ENCODE results near the gene FAM50B. TPM values are rescaled to one million over a fixed set of nuclear protein-coding genes. Genes with fewer than 3 reads are reported as not detected.

The FAM50B gene
- total and polyA plus RNA-seq, 2 of the 13 experiments (the other 11 are each of a cell fraction or from before 2014, with no cell fraction given) = 0.05 TPM; not detected in 1

DNA sequence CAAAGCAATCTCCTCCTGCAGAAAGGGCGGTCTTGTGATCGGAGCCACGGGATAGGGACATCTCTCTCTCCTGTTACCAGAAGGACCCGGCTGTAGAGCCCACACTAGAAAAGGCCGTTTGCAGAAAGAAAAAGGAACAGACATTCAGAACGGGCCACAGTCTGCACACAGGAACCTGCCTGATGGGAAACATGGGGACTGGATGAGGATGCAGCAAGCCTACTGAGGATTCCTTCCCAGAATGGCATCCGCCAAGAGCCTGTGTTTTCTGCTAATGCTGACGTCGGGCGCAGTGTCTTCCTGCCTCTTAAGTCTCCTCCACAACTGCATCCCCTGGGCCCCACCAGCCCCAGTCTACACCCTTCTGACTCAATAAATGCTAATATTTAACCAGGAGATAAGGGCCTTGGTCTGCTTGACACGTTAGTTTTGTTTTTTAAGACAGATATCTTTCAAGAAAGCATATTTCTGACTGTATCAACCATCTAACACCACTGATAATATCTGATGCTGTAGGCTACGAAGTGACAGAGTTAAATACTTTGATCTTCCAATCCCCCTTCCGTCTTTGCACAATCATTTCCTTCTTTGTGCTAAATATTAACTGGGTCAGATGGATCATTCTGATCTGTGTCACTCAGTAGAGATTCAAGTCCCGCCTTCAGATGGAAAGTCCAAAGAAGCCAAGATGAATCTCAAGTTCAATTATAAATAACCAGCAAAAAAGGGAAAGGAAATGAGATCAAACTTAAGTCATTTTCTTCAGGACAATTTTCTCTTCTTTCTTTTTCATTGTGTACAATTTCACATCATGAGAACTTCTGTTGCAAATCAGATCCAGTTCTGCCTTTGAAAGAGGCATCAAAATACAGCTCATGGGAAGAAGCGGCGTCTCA lies 20.7 kb downstream of the FAM50B start (continued):
- TF ChIP-seq, protein P1, sequence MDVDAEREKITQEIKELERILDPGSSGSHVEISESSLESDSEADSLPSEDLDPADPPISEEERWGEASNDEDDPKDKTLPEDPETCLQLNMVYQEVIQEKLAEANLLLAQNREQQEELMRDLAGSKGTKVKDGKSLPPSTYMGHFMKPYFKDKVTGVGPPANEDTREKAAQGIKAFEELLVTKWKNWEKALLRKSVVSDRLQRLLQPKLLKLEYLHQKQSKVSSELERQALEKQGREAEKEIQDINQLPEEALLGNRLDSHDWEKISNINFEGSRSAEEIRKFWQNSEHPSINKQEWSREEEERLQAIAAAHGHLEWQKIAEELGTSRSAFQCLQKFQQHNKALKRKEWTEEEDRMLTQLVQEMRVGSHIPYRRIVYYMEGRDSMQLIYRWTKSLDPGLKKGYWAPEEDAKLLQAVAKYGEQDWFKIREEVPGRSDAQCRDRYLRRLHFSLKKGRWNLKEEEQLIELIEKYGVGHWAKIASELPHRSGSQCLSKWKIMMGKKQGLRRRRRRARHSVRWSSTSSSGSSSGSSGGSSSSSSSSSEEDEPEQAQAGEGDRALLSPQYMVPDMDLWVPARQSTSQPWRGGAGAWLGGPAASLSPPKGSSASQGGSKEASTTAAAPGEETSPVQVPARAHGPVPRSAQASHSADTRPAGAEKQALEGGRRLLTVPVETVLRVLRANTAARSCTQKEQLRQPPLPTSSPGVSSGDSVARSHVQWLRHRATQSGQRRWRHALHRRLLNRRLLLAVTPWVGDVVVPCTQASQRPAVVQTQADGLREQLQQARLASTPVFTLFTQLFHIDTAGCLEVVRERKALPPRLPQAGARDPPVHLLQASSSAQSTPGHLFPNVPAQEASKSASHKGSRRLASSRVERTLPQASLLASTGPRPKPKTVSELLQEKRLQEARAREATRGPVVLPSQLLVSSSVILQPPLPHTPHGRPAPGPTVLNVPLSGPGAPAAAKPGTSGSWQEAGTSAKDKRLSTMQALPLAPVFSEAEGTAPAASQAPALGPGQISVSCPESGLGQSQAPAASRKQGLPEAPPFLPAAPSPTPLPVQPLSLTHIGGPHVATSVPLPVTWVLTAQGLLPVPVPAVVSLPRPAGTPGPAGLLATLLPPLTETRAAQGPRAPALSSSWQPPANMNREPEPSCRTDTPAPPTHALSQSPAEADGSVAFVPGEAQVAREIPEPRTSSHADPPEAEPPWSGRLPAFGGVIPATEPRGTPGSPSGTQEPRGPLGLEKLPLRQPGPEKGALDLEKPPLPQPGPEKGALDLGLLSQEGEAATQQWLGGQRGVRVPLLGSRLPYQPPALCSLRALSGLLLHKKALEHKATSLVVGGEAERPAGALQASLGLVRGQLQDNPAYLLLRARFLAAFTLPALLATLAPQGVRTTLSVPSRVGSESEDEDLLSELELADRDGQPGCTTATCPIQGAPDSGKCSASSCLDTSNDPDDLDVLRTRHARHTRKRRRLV (CRISPR knock-in tag; IDR thresholded peaks at IDR 0.05) = no peak; the same call in 1 of the 2 replicates
- TF ChIP-seq, protein P2, sequence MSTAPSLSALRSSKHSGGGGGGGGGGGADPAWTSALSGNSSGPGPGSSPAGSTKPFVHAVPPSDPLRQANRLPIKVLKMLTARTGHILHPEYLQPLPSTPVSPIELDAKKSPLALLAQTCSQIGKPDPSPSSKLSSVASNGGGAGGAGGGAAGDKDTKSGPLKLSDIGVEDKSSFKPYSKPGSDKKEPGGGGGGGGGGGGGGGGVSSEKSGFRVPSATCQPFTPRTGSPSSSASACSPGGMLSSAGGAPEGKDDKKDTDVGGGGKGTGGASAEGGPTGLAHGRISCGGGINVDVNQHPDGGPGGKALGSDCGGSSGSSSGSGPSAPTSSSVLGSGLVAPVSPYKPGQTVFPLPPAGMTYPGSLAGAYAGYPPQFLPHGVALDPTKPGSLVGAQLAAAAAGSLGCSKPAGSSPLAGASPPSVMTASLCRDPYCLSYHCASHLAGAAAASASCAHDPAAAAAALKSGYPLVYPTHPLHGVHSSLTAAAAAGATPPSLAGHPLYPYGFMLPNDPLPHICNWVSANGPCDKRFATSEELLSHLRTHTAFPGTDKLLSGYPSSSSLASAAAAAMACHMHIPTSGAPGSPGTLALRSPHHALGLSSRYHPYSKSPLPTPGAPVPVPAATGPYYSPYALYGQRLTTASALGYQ (CRISPR knock-in tag; IDR thresholded peaks at IDR 0.05) = peak; percentile 77; the same call in 1 of the 2 replicates
- TF ChIP-seq, protein P3, sequence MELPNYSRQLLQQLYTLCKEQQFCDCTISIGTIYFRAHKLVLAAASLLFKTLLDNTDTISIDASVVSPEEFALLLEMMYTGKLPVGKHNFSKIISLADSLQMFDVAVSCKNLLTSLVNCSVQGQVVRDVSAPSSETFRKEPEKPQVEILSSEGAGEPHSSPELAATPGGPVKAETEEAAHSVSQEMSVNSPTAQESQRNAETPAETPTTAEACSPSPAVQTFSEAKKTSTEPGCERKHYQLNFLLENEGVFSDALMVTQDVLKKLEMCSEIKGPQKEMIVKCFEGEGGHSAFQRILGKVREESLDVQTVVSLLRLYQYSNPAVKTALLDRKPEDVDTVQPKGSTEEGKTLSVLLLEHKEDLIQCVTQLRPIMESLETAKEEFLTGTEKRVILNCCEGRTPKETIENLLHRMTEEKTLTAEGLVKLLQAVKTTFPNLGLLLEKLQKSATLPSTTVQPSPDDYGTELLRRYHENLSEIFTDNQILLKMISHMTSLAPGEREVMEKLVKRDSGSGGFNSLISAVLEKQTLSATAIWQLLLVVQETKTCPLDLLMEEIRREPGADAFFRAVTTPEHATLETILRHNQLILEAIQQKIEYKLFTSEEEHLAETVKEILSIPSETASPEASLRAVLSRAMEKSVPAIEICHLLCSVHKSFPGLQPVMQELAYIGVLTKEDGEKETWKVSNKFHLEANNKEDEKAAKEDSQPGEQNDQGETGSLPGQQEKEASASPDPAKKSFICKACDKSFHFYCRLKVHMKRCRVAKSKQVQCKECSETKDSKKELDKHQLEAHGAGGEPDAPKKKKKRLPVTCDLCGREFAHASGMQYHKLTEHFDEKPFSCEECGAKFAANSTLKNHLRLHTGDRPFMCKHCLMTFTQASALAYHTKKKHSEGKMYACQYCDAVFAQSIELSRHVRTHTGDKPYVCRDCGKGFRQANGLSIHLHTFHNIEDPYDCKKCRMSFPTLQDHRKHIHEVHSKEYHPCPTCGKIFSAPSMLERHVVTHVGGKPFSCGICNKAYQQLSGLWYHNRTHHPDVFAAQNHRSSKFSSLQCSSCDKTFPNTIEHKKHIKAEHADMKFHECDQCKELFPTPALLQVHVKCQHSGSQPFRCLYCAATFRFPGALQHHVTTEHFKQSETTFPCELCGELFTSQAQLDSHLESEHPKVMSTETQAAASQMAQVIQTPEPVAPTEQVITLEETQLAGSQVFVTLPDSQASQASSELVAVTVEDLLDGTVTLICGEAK (IDR thresholded peaks at IDR 0.05) = no peak
- TF ChIP-seq, protein P3 (CRISPR knock-in tag; IDR thresholded peaks at IDR 0.05) = peak; percentile 66; the same call in 1 of the 2 replicates
- TF ChIP-seq PPARG (CRISPR knock-in tag; conservative IDR thresholded peaks at IDR 0.05) (peak; percentile 73), PRPF4 (IDR thresholded peaks at IDR 0.05; ENCODE audit: low read depth, low read length, poor library complexity, severe bottlenecking) (no peak), KLF9 (CRISPR knock-in tag; IDR thresholded peaks at IDR 0.05; ENCODE audit: low read depth) (0 out of 2 replicates have a peak, but pooled peaks have one; percentile 24)
- TF ChIP-seq, protein P4, sequence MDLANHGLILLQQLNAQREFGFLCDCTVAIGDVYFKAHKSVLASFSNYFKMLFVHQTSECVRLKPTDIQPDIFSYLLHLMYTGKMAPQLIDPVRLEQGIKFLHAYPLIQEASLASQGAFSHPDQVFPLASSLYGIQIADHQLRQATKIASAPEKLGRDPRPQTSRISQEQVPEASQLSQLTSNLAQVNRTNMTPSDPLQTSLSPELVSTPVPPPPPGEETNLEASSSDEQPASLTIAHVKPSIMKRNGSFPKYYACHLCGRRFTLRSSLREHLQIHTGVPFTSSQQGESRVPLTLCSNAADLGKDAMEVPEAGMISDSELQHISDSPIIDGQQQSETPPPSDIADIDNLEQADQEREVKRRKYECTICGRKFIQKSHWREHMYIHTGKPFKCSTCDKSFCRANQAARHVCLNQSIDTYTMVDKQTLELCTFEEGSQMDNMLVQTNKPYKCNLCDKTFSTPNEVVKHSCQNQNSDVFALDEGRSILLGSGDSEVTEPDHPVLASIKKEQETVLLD (CRISPR knock-in tag; IDR thresholded peaks at IDR 0.05; ENCODE audit: low read depth) = 0 out of 2 replicates have a peak, but pooled peaks have one; percentile 27
- TF ChIP-seq, protein P5, sequence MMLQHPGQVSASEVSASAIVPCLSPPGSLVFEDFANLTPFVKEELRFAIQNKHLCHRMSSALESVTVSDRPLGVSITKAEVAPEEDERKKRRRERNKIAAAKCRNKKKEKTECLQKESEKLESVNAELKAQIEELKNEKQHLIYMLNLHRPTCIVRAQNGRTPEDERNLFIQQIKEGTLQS (CRISPR knock-in tag; IDR thresholded peaks at IDR 0.05) = peak; percentile 76

Data from HepG2 (cell line).